CD8-positive, alpha-beta memory T cell (primary cell): Measurements from ENCODE around the gene AP2A2. TPM values are rescaled to one million over a fixed set of nuclear protein-coding genes. Genes with fewer than 3 reads are reported as not detected.
"Not testable (repeated sequence)": the region's sequence is repeated elsewhere in the genome, so short reads cannot be mapped to it uniquely, and the experiment has no call there.

Experiments
- CTCF ChIA-PET: fragments of 350-600 bp; sonication (Branson Sonifier 250); formaldehyde crosslinking; loops from one replicate; lab custom pipeline; 2021; ENCODE audit warnings: antibody characterized with exemption; lab: Charles Lee
- POLR2A ChIA-PET: fragments of 350-600 bp; sonication (Branson Sonifier 250); formaldehyde crosslinking; loops from one replicate; lab custom pipeline; 2021; ENCODE audit warnings: antibody characterized with exemption; lab: Charles Lee
- DNase-seq, 5 donors: peaks; one replicate each; pipeline versions ENCODE4 v3.0.0 to v3.0.0-alpha.2; 2020 to 2022; ENCODE audit warnings: mixed read lengths in 1 of 5
- H3K27ac ChIP-seq: one replicate; pipeline ENCODE4 v1.7.0; 2013; ENCODE audit warnings: low read depth, mild to moderate bottlenecking, low read length, moderate library complexity
- H3K27me3 ChIP-seq: 2 replicates; pipeline ENCODE4 v1.7.0; 2013; ENCODE audit warnings: low read length, mild to moderate bottlenecking; ENCODE audit not compliant: insufficient read depth, poor library complexity, severe bottlenecking
- H3K36me3 ChIP-seq: 2 replicates; pipeline ENCODE4 v1.7.0; 2013; ENCODE audit warnings: mild to moderate bottlenecking, low read length, moderate library complexity; ENCODE audit not compliant: insufficient read depth
- H3K4me1 ChIP-seq: 2 replicates; pipeline ENCODE4 v1.7.0; 2013; ENCODE audit warnings: mild to moderate bottlenecking, low read length, moderate library complexity; ENCODE audit not compliant: insufficient read depth
- H3K4me3 ChIP-seq: 2 replicates; pipeline ENCODE4 v1.7.0; 2013; ENCODE audit warnings: mild to moderate bottlenecking, low read length
- H3K9me3 ChIP-seq: 2 replicates; pipeline ENCODE4 v1.7.0; 2013; ENCODE audit warnings: mild to moderate bottlenecking, low read length
- H3K27ac Mint-ChIP-seq, 8 donors: one replicate each; pipeline ENCODE4 v1.8.0; 2020 to 2021; ENCODE audit warnings: mixed read lengths in 8 of 8, mild to moderate bottlenecking in 6 of 8, inconsistent platforms in 3 of 8, moderate library complexity in 3 of 8
- H3K27me3 Mint-ChIP-seq, 2 donors: one replicate each; pipeline ENCODE4 v1.8.0; 2020 to 2021; ENCODE audit warnings: mixed read lengths in 2 of 2, mild to moderate bottlenecking in 1 of 2, moderate library complexity in 1 of 2
- H3K36me3 Mint-ChIP-seq, 3 donors: one replicate each; pipeline ENCODE4 v1.8.0; 2020 to 2021; ENCODE audit warnings: mixed read lengths in 3 of 3, inconsistent platforms in 1 of 3, mild to moderate bottlenecking in 1 of 3
- H3K4me1 Mint-ChIP-seq, 3 donors: one replicate each; pipeline ENCODE4 v1.8.0; 2020 to 2021; ENCODE audit warnings: mixed read lengths in 3 of 3, inconsistent platforms in 1 of 3, mild to moderate bottlenecking in 1 of 3
- H3K4me3 Mint-ChIP-seq, 7 donors: one replicate each; pipeline ENCODE4 v1.8.0; 2020 to 2021; ENCODE audit warnings: mixed read lengths in 7 of 7, mild to moderate bottlenecking in 6 of 7, moderate library complexity in 4 of 7, inconsistent platforms in 2 of 7
- H3K9me3 Mint-ChIP-seq, 5 donors: one replicate each; pipeline ENCODE4 v1.8.0; 2020 to 2022; ENCODE audit warnings: mixed read lengths in 5 of 5, mild to moderate bottlenecking in 3 of 5, moderate library complexity in 2 of 5, inconsistent platforms in 1 of 5
- polyA plus RNA-seq: library from polyadenylated mRNA; unstranded; fragments of 300-500 nt; fragmentation: Illumina TruSeq; gene quantifications from one replicate; pipeline ENCODE4 v1.2.3, GENCODE V29; 2021
- total RNA-seq, 2 experiments: library from RNA; stranded (reverse); gene quantifications; one replicate each; pipeline ENCODE4 v1.2.3, GENCODE V29; 2021

Gene AP2A2
- total and polyA plus RNA-seq, 3 experiments from 2014 or later = 13.9 to 42.8 (median 38.8) TPM

DNA sequence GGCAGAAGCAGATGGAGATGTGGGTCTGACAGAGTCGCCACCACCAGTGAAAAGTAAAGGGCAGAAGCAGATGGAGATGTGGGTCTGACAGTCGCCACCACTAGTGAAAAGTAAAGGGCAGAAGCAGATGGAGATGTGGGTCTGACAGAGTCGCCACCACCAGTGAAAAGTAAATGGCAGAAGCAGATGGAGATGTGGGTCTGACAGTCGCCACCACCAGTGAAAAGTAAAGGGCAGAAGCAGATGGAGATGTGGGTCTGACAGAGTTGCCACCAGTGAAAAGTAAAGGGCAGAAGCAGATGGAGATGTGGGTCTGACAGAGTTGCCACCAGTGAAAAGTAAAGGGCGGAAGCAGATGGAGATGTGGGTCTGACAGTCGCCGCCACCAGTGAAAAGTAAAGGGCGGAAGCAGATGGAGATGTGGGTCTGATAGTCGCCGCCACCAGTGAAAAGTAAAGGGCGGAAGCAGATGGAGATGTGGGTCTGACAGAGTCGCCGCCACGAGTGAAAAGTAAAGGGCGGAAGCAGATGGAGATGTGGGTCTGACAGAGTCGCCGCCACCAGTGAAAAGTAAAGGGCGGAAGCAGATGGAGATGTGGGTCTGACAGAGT lies 35.7 kb downstream of the AP2A2 start:
- H3K4me3 ChIP-seq, H3K4me3 Mint-ChIP-seq, H3K27me3 ChIP-seq, POLR2A ChIA-PET, H3K4me1 ChIP-seq, H3K36me3 ChIP-seq, H3K27me3 Mint-ChIP-seq, CTCF ChIA-PET, H3K9me3 Mint-ChIP-seq, H3K27ac ChIP-seq, H3K9me3 ChIP-seq: not testable (repeated sequence)
- peak in 1 of 5 donors; percentile 55 for DNase-seq
- peak overlapping the region in 2 of 8 donors; percentile 29 to 54 for H3K27ac Mint-ChIP-seq
- peaks cover 14 to 25% (median 18%) of the 10 kb centered on the region in 3 donors for H3K4me1 Mint-ChIP-seq
- peaks cover 0 to 66% (median 9%) of the 10 kb centered on the region in 3 donors for H3K36me3 Mint-ChIP-seq

DNA sequence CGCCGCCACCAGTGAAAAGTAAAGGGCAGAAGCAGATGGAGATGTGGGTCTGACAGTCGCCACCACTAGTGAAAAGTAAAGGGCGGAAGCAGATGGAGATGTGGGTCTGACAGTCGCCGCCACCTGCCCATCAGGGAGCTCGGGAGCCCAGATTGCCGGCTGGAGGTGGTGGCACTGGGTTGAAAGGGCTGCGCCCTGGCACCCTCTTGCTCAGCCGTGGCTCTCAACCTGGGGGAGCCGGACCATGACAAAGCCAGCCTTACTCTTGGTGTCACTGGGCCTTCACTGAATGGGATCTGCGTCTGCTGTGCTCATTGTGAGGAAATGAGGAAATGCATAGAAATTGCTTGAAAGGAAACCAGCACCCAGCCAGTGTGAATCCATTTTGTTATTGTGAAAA lies 36.3 kb downstream of the AP2A2 start:
- H3K4me3 Mint-ChIP-seq = peak overlapping the region in 2 of 7 donors; percentile 30 to 44

DNA sequence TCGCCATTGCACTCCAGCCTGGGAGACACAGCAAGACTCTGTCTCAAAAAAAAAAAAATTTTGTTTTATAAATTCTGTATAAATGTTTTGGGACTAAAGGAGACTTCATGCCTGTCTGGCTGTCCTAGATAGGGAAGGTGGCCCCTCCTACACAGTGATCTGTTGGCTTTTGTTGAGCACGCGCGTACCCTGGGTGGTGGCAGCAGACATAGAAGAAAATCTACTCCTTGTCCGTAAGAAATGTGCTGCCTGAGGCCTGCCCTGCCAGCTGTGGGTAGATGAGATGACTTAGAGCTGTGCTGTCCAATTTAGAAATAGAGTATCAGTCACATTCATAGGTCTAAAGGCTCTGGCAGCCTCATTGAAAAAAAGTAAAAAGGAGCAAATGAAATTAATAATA lies 37.0 kb downstream of the AP2A2 start:
- Mint-ChIP-seq H3K4me1 (peaks cover 16 to 23% (median 21%) of the 10 kb centered on the region in 3 donors), H3K4me3 (no peak overlapping the region), H3K27ac (peak overlapping the region in 2 of 8 donors; percentile 2 to 63), H3K27me3 (no peaks in the 10 kb centered on the region), H3K36me3 (peaks cover 0 to 58% (median 9%) of the 10 kb centered on the region in 3 donors), H3K9me3 (no peaks in the 10 kb centered on the region)
- POLR2A ChIA-PET = no interaction called here
- Histone ChIP-seq H3K4me1 (no peaks in the 10 kb centered on the region), H3K9me3 (no peaks in the 10 kb centered on the region), H3K4me3 (no peak overlapping the region), H3K27me3 (no peaks in the 10 kb centered on the region), H3K27ac (no peak overlapping the region), H3K36me3 (peaks cover 7% of the 10 kb centered on the region)
- CTCF ChIA-PET = no interaction called here
- DNase-seq = no peak

More for the DNA sequence above, 36.3 kb downstream of the AP2A2 start:
- H3K9me3 ChIP-seq = no peaks in the 10 kb centered on the region
- Mint-ChIP-seq H3K27me3 (no peaks in the 10 kb centered on the region), H3K27ac (peak overlapping the region in 3 of 8 donors; percentile 29 to 70 (median 54)), H3K9me3 (no peaks in the 10 kb centered on the region), H3K36me3 (peaks cover 0 to 65% (median 9%) of the 10 kb centered on the region in 3 donors), H3K4me1 (peaks cover 16 to 25% (median 21%) of the 10 kb centered on the region in 3 donors)
- no peak overlapping the region for H3K4me3 ChIP-seq
- no peaks in the 10 kb centered on the region for H3K4me1 ChIP-seq
- H3K27me3 ChIP-seq = no peaks in the 10 kb centered on the region
- no peak for DNase-seq
- POLR2A ChIA-PET = no interaction called here
- H3K36me3 ChIP-seq = peaks cover 7% of the 10 kb centered on the region
- CTCF ChIA-PET = no interaction called here
- no peak overlapping the region for H3K27ac ChIP-seq

GRCh38 chr11:963852-964251 lies 38.2 kb downstream of the AP2A2 start:
- H3K9me3 ChIP-seq = no peaks in the 10 kb centered on the region
- peaks cover 7% of the 10 kb centered on the region for H3K36me3 ChIP-seq
- Mint-ChIP-seq H3K4me1 (peaks cover 16 to 21% (median 16%) of the 10 kb centered on the region in 3 donors), H3K36me3 (peaks cover 0 to 53% (median 4%) of the 10 kb centered on the region in 3 donors), H3K27me3 (no peaks in the 10 kb centered on the region), H3K27ac (peak overlapping the region in 2 of 8 donors; percentile 13 to 45), H3K4me3 (no peak overlapping the region), H3K9me3 (no peaks in the 10 kb centered on the region)
- no peaks in the 10 kb centered on the region for H3K4me1 ChIP-seq
- DNase-seq = no peak
- H3K27ac ChIP-seq = no peak overlapping the region
- CTCF ChIA-PET = no interaction called here
- no peak overlapping the region for H3K4me3 ChIP-seq
- no peaks in the 10 kb centered on the region for H3K27me3 ChIP-seq
- POLR2A ChIA-PET = interaction anchor here (0.5 kb wide), 1 partner anchor 1936 kb away, joined by 6 read pairs; no protein-coding TSS in a partner anchor

DNA sequence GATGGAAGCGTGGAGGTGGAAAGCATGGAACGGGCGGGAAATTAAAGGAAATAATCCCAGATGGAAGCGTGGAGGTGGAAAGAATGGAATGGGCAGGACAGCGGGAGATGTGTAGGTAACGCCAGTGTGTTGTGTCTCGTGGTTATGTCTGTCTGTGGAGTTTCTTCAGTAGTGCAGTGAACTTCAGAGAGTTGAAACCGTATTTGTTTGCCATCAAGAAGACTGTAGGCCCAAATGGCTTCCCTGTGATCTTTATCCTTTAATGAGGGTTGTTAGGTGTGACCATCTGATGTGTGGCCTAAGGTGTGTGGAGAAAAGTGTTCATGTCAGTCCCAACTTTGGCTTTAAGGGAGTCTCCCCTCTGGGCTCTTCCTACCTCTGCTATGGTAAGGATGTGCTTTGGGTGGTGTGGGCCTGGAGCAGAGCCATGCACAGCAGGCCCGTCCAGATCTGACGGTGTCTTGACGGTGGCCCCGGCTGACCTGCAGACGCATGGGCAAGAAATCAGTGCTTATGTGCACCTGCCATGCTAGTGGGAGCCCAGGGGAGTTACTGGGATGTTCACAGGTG lies 39.6 kb downstream of the AP2A2 start:
- no peaks in the 10 kb centered on the region for H3K27me3 ChIP-seq
- Mint-ChIP-seq H3K27me3 (no peaks in the 10 kb centered on the region), H3K27ac (peak overlapping the region in 1 of 8 donors; percentile 3), H3K4me1 (peaks cover 25 to 26% (median 26%) of the 10 kb centered on the region in 3 donors), H3K36me3 (peaks cover 0 to 49% (median 4%) of the 10 kb centered on the region in 3 donors), H3K9me3 (no peaks in the 10 kb centered on the region), H3K4me3 (no peak overlapping the region)
- peaks cover 9% of the 10 kb centered on the region for H3K4me1 ChIP-seq
- no peak for DNase-seq
- no peaks in the 10 kb centered on the region for H3K9me3 ChIP-seq
- no peak overlapping the region for H3K27ac ChIP-seq
- POLR2A ChIA-PET = no interaction called here
- H3K36me3 ChIP-seq = no peaks in the 10 kb centered on the region
- CTCF ChIA-PET = no interaction called here
- H3K4me3 ChIP-seq = no peak overlapping the region

- DNase-seq = no peak
- Mint-ChIP-seq H3K27me3 (no peaks in the 10 kb centered on the region), H3K4me1 (peaks cover 28 to 37% (median 34%) of the 10 kb centered on the region in 3 donors), H3K36me3 (peaks cover 0 to 61% (median 5%) of the 10 kb centered on the region in 3 donors), H3K4me3 (no peak overlapping the region), H3K9me3 (no peaks in the 10 kb centered on the region), H3K27ac (peak overlapping the region in 1 of 8 donors; percentile 23)
- no peaks in the 10 kb centered on the region for H3K27me3 ChIP-seq
- H3K27ac ChIP-seq = no peak overlapping the region
- H3K9me3 ChIP-seq = no peaks in the 10 kb centered on the region
- ChIA-PET CTCF (no interaction called here), POLR2A (no interaction called here)
- H3K4me1 ChIP-seq = peaks cover 18% of the 10 kb centered on the region
- no peak overlapping the region for H3K4me3 ChIP-seq
- peaks cover 16% of the 10 kb centered on the region for H3K36me3 ChIP-seq
Measured at GRCh38 chr11:967995-968751, 42.5 kb downstream of the AP2A2 start.

DNA sequence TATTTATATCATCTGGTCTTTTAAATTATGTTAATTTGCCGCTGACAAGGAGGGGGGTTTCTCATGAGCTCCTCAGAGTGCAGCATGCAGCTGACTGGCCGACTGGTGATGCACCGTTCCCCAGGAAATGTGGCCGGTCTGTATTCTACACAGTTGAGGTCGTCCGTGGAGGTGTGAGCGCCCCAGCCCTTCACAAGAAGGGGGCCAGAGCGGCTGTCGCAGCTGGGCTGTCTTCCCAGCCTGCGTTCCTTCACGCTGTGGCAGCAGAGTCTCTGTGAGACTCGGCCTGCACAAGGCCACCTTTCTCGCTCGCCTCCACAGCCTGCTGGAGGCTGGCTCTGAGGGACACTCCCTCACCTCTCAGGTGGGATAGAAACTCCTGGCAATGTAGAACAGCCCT lies 43.2 kb downstream of the AP2A2 start:
- Mint-ChIP-seq H3K27me3 (no peaks in the 10 kb centered on the region), H3K27ac (peak overlapping the region in 2 of 8 donors; percentile 54 to 77), H3K9me3 (no peaks in the 10 kb centered on the region), H3K36me3 (peaks cover 0 to 61% (median 8%) of the 10 kb centered on the region in 3 donors), H3K4me1 (peaks cover 28 to 37% (median 37%) of the 10 kb centered on the region in 3 donors), H3K4me3 (no peak overlapping the region)
- peaks cover 17% of the 10 kb centered on the region for H3K36me3 ChIP-seq
- CTCF ChIA-PET = no interaction called here
- DNase-seq = no peak
- no peaks in the 10 kb centered on the region for H3K27me3 ChIP-seq
- H3K4me1 ChIP-seq = peaks cover 18% of the 10 kb centered on the region
- H3K4me3 ChIP-seq = no peak overlapping the region
- POLR2A ChIA-PET = interaction anchor here (0.7 kb wide), 1 partner anchor 125 kb away, joined by 7 read pairs; no protein-coding TSS in a partner anchor
- no peaks in the 10 kb centered on the region for H3K9me3 ChIP-seq
- no peak overlapping the region for H3K27ac ChIP-seq
